ENCODE results near the gene CCDC9.
"Not testable (repeated sequence)": the region's sequence is repeated elsewhere in the genome, so short reads cannot be mapped to it uniquely, and the experiment has no call there.

The CCDC9 gene

DNA sequence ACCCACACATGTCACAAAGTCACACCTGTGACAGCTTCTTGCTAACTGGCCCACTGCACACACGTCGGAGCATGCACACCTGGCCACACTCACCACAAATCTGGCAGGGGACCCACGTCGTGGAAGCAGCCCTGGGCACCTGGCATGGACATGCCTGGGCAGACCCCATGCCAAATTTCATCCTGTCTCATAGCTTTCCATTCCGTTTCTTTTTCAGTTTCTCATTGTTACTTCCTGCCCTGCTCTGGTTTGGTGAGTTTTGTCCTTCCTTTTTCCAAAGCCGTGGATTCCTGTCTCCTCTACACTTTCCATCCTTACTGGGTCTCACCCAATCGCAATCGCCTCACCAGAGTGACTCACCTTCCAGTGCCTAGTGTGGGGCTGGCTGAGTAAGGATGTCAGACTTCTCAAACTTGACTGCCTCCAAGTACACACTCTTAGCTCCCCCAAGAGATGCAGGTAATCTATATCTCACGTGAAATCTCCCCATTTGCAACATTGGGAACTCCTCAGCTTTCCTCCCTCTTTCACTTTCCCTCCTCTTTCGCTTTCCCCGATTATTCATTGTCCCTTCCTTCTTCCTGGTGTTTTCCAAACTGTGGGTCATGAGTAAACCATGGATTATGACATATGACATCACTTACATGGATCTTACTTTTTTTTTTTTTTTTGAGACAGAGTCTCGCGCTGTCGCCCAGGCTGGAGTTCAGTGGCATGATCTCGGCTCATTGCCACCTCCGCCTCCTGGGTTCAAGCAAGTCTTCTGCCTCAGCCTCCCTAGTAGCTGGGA lies 23.7 kb upstream of the CCDC9 start:
- peak; percentile 90 for DNase-seq (ENCODE audit: low spot score)

DNA sequence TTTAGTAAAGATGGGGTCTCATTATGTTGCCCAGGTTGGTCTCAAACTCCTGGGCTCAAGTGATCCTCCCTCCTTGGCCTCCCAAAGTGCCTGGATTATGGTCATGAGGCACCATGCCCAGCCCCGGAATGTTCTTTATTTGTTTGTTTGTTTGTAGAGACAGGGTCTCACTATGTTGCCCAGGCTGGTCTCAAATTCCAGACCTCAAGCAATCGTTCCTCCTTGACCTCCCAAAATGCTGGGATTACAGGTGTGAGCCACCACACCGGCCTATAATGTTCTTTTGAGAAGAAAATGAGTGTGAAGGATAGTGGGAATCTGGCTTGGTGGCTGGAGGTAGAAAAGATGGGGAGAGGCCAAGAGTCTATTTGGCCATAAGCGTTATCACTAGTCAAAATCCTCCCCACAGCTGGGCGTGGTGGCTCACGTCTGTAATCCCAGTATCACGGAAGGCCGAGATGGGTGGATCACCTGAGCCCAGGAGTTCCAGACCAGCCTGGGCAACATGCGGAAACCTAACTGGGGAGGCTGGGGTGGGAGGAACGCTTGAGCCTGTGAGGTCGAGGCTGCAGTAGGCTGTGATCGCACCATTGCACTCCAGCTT lies 20.2 kb upstream of the CCDC9 start:
- DNase-seq (ENCODE audit: low spot score) = no peak

DNA sequence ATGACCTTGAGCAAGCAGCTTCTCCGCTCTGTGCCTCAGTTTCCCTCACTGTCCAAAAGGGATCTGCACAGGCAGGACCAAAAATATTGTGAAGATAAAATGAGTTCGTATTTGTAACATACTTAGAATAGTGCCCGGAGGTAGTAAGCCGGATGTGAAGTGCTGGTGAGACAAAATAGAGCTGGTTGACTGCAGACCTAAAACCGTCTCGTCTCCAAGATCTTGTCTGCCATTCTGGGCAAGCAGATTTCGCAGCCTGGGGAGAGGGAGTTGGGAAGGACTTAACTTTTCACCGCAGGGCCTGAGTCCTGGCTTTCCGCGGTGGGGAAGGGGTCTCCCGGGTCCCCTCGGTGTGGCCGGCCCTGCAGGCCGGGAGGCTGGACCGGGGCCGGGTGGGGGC lies 17.2 kb upstream of the CCDC9 start:
- no peak for DNase-seq (ENCODE audit: low spot score)

DNA sequence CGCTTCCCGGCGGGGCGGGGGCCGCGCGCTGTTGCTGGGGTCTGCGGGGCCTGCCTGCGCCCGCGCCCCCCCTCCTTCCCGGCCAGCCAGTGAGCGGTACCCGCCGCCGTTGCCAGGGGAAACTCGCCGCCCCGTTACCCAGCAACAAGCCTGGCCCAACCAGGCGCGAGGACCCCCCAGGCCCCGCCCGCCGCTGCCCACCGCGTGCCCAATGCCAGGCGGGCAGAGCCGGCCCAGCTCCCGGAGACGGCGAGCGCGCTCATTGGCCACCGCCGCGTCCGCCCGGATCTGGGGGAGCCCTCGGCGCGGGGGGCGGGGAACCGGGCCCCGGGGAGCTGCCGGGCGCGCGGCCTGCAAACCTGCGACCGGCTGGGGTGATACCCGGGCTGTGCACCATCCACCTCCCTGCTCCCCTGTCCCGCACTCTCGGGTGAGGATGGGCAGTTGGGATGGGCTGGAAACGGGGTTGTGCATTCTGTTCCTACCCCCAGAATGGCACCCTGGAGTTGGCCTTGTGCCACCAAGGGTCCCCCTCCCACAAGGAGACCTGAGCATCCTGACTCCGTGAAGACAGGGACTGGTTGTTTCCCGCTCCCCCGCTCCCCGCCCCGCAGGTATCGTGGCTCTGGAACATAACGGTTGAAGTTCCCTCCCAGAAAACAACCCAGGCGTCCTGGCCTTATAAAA lies 16.6 kb upstream of the CCDC9 start:
- no peak for DNase-seq (ENCODE audit: low spot score)

DNA sequence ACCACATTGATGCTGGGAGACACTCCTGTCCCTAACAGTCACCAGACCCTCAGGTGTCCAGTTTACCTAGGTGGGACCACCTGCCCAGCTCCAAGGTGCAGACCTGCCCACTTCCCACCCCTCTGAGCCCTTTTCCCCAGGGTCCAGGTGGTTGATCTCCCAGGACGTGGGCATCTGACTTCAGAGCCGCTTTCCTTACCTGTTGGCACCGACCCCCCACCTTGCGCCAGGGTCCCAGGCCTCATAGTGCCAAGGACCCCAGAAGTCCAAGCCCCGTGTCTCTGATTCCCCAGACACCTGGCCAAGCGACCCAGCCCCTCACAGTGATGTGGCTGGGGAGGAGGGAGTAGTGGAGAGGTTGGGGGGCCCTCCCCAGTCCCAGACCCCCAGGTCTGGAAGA lies 15.8 kb upstream of the CCDC9 start:
- no peak for DNase-seq (ENCODE audit: low spot score)

DNA sequence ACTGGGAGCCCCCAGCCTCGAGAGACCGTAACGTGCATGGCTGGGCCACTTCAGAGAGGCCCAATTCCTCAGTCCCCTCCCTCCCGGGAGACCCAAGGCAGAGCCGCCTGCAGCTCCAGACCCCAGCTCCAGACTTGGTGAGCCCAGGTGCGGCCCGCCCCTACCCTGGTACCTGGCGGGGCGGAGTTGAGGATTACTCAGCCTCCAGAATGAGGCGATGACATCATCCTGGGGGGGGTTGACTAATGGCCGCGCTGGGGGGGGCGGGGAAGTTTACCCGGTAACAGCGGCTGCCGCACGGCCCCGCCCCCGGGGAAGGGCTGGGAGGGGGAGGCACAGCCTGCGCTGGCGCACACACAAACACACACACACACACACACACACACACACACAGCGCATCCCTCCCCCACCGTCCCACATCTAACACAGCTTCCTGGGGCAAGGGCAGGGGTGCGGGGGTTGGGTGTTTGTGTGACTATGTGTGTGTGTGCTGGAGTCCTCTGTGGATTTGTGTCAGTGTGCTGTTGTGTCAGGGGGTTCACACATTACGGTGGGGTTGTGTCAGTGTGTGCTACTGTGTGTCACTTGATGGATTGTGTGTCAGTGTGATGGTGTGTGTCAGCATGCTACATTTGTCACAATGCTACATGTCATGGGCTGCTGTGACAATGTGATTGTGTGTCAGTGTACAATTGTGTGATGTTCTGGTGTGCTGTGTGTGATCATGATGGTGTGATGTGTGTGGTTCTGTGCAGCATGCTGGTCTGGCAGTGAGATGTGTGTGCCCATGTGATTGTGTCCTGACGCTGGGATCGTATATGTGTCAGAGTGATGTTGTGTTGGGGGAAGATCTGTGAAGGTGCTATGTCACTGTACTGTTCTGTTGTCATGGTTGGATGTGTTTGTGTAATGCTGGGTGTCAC lies 15.1 kb upstream of the CCDC9 start:
- peak; percentile 83 for DNase-seq (ENCODE audit: low spot score)

DNA sequence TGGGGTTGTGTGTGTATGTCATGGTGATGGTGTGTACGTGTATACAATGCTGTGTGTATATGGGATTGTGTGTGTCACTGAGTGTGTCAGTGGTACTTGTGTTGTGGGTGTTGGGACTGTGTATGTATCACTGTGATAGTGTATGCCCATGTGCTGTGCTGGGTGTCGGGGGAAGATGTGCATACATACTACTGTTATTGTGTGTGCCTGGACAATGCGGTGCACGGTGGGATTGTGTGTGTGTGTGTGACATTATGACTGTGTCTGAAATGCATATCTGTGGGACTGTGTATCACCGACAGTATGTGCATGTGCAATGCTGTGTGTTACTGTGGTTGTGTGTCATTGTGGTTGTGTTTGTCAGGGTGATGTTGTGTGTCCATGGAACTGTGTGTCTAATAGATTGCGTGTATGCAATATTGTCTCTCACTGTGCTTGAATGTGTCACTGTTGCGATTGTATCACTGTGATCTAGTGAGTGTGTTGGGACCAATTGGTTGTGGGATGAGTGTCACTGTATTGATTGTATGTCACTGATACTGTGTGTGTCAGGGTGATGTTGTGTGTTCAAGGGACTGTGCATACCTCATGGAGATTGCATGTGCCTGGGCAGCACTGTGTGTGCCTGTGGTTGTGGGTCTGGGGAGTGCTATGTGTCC lies 14.3 kb upstream of the CCDC9 start:
- DNase-seq (ENCODE audit: low spot score) = no peak

DNA sequence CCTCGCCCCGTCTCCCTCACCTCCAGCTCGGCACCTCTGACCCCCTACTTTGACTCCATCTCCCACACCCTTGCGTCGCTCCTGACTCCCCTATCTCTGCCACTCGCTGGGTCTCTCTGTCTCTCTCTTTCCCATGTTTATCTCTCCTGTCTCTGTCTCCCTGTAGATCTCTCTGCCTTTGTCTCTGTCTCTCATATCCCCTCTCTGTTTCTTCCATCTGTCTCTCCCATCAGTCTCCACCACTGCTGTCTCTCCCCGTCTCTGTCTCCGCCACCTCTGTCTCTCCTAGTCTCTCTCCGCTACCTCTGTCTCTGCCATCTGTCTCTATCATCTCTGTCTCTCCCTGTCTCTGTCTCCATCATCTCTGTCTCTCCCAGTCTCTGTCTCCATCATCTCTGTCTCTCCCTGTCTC lies 13.0 kb upstream of the CCDC9 start:
- no peak for DNase-seq (ENCODE audit: low spot score)

DNA sequence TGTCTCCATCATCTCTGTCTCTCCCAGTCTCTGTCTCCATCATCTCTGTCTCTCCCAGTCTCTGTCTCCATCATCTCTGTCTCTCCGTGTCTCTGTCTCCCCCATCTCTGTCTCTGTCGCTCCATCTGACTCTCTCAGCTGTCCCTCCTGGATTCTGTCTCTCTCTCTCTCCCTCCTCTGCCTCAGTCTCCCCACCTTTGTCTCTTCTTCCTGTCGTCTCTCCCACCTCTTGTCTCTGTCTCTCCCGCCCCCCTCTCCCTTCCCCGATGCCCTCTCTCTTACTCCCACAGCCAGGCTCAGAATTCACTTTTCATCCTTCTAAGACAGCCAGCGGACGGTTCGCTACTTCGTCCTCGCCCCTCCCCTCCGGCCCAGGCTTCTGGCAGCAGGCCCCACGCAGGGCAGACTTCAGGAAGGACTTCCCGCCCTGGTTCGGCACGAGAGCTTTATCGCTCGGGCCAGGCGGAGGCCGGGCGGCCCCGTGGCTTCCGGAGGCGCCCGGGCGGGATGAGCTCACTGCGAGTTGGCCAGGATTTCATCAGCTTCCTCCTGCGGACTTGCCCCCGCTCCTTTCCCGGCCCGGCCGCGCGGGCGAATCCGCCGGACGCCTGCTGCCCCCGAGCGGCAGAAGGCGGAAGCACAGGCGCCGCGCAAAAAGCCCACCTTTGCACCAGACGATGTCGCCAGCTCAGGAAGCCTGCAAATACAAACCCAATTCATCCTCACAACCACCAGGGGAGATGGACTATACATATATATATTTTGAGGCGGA lies 12.4 kb upstream of the CCDC9 start:
- peak; percentile 97 for DNase-seq (ENCODE audit: low spot score)

DNA sequence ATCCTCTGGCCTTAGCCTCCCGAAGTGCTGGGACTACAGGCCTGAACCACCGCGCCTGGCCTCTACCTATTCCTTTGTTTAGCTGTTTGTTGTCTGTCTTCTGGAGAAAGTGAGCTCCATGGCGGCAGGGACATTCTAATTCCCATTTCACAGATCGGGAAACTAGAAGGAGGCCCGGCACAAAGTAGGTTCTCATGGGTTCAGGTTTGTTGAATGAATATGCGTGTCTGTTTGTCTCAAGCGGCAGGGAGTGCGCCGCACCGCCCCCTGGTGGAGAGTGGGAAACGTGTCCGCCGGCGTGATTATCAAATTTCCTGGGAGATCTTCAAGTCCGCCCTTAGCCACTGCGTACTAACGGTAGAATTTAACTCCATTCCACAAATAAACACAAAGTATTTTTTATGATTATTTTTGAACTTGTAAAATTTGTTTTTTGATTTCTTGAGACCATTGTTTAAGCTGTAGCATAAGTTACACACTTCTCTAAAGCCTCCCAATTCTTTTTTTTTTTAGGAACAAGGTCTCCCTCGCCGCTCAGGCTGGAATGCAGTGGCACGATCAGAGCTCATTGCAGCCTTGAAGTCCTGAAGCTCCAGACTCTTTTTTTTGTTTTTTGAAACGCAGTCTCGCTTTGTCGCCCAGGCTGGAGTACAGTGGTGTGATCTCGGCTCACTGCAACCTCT lies 8.9 kb upstream of the CCDC9 start:
- DNase-seq (ENCODE audit: low spot score) = peak; percentile 81

DNA sequence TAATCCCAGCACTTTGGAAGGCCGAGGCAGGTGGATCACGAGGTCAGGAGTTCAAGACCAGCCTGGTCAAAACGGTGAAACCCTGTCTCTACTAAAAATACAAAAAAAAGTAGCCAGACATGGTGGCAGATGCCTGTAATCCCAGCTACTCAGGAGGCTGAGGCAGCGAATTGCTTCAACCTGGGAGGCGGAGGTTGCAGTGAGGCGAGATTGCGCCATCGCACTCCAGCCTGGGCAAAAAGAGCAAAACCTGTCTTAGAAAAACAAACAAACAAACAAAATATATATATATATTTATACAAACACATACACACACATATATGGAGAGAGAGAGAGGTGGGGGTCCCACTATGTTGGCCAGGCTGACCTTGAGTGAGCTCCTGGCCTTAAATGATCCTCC lies 3.3 kb upstream of the CCDC9 start:
- DNase-seq (ENCODE audit: low spot score) = not testable (repeated sequence)

DNA sequence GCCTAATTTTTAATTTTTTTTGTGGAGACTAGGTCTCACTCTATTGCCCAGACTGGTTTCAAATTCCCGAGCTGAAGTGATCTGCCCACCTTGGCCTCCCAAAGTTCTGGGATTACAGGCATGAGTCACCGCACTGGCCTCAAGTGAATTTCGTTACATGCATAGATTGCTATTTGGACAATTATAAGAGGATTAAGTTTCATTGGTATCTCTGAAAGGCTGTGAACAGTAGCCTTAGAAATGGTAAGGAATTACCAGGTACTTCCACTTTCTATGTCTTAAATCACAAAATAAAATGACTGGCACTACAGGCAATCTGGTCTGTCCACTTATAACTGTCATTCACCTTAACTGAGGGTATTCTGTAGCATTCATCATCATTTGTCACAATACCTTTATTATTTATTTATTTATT lies 2.9 kb upstream of the CCDC9 start:
- peak; percentile 61 for DNase-seq (ENCODE audit: low spot score)

DNA sequence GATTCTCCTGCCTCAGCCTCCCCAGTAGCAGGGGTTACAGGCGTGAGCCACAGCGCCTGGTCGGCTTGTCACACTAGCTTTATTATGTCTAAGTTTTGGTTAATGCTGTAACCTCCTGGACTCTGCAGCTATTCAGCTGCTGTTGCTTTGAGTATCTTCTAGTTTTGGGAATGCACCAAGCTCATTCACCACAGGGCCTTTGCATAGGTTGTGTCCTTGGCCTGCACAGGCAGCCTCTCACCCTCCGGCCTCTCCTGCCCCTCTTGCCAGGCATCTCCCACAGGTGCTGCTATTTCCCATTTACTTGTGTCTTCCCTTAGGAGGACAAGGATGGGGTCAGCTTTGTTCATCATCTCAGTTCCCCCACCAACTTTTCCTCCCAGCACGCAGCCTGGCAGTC lies 2.4 kb upstream of the CCDC9 start:
- no peak for DNase-seq (ENCODE audit: low spot score)

DNA sequence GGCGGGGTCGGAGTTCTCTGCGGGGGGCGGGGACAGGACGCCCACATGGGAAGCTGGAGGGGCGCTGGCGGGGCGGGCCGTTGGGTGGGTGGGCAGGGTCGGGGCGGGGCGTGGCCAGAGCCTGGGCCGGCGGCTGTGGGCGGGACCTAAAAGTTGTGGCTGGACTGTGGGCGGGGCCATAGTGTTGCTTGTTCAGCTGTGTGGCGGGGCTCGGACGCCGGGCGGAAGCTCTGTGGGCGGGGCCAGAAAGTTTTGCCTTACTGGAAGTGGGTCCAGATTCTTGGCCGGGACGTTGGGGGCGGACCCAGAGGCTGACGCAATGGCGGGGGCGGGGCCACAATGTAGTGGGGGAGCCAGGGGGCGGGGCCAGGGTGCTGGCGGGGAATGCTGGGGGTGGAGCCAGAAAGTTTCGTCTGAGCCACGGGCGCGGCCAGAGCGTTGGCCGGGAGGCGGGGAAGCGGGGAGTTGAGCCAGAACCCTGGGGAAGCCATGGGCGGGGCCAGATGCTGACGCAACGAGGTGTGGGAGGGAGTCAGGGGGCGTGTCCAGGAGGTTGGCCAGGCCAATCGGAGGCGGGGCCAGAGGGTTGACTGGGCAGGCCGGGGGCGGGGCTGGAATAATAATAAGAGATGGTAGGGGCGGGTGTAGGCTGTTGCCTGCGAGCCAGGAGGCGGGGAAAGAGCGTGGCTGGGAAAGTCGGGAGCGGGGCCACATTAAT lies 527 bp downstream of the CCDC9 start:
- DNase-seq (ENCODE audit: low spot score) = peak; percentile 98

DNA sequence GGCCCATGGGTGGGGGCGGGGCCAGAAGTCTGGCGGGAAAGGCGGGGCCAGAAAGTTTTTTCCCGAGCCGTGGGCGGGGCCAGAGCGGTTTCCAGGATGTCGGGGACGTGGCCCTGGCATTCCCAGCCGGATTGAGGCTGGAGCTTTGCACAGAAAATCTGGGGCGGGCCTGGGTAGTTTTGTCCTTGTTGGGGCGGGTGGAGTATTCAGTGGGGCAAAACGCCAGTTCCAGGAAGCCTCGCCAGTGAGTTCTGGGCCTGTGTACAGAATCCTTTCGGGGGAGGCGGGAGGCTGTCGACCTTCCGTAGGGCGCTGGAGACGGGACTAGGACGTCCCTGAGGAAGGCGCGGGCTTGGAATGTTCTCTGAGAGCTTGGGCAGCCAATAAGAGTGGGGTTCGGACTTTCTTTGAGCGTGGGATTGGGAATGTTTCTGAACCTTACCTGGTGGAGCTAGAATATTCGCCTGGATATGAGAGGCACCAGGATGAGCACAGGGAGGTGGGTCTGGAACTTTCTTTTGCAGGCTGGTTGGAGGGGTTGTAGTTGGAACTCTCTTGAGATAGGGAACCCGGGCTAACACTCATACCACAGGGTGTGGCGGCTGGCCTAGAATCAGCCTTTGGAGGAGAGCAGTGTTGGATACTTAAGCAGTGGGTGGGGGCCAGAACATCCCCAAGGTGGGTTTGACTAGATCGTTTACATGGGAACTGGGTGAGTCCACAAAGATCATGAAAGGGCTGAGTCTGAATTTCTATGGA lies 1.3 kb downstream of the CCDC9 start:
- DNase-seq (ENCODE audit: low spot score) = no peak

DNA sequence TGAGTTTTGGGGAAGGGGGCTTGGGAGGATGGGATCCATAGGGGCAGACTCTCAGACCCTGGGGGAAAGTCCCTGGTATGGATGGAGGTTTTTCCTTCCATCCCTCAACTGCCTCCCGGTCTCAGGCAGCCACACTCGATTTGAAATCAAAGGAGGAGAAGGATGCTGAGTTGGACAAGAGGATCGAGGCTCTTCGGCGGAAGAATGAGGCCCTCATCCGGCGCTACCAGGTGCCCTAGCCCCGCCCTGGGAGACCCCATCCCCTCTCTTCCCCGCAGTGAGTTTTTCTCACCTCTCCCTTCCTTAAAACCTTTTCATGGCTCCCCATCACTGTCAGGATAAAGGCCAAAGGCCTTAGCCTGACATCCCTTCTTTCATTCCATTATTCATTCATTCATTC lies 2.1 kb downstream of the CCDC9 start:
- no peak for DNase-seq (ENCODE audit: low spot score)

DNA sequence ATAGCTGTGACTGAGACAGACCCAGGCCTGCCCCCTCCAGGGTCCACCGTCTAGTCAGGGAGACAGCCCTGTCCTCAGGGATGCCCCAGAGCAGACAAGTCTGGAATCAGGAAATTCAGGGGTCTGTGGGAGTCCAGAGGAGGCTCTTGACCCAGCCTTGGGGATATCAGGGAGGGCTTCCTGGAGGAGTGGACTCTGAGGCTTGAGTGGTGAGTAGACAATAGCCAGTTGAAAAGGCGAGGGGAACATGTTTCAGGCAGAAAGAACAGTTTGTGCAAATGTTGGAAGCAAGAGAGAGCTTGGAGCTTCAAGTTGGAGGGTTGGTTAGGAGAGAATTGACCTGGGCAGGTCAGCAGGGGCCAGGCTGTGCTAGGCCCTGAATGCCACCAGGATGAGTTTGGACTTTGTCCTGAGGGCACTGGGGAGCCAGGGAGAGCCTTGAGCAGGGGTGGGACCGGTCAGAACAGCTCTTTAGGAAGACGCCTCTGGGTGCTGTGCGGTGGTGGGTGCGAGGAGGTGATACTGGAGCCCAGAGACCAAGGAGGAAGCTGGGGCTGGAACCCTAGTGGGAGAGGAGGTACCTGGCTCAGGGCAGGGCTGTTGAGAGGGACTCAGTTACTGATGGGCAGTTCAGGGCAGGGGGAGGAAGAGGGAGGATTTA lies 2.7 kb downstream of the CCDC9 start:
- no peak for DNase-seq (ENCODE audit: low spot score)

DNA sequence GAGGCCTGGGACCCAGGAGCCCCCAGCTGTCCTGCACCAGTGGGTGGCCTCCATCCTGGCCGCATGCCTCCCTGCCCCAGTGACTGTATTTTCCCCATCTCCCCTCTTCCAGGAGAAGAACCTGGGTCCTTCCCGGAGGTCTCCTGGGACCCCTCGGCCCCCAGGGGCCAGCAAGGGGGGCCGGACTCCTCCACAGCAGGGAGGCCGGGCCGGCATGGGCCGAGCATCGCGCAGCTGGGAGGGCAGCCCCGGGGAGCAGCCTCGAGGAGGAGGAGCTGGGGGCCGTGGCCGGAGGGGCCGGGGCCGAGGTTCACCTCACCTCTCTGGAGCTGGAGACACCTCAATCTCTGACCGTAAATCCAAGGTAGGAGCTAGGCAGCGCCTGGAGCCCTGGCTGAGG lies 4.2 kb downstream of the CCDC9 start:
- DNase-seq (ENCODE audit: low spot score) = no peak

All from RKO (cell line).